Nephron (organoid): ENCODE measurements around the gene NKAIN2.

Source experiments
- H3K27ac Mint-ChIP-seq, 3 experiments: 2 replicates each; pipeline ENCODE4 v1.8.0; 2020; ENCODE audit warnings: mixed read lengths in 3 of 3, mild to moderate bottlenecking in 2 of 3, moderate library complexity in 1 of 3
- H3K27me3 Mint-ChIP-seq: 2 replicates; pipeline ENCODE4 v1.8.0; 2021; ENCODE audit warnings: low read depth, mild to moderate bottlenecking, moderate library complexity, mixed read lengths
- H3K36me3 Mint-ChIP-seq: 2 replicates; pipeline ENCODE4 v1.8.0; 2020; ENCODE audit warnings: low read depth, mixed read lengths
- H3K4me1 Mint-ChIP-seq: 2 replicates; pipeline ENCODE4 v1.8.0; 2020; ENCODE audit warnings: mixed read lengths
- H3K4me3 Mint-ChIP-seq, 3 experiments: 2 replicates each; pipeline ENCODE4 v1.8.0; 2020; ENCODE audit warnings: mild to moderate bottlenecking in 3 of 3, mixed read lengths in 3 of 3, moderate library complexity in 2 of 3
- H3K9me3 Mint-ChIP-seq: 2 replicates; pipeline ENCODE4 v1.8.0; 2020; ENCODE audit warnings: mixed read lengths
- TF ChIP-seq, protein P1 (sequence below), 3 experiments: fragments of 200-600 bp; sonication (generic); IDR thresholded peaks; one replicate each; pipeline ENCODE4 v1.5.0; 2021; ENCODE audit warnings: antibody characterized with exemption in 3 of 3; ENCODE audit not compliant: unreplicated experiment in 3 of 3

The NKAIN2 gene

DNA sequence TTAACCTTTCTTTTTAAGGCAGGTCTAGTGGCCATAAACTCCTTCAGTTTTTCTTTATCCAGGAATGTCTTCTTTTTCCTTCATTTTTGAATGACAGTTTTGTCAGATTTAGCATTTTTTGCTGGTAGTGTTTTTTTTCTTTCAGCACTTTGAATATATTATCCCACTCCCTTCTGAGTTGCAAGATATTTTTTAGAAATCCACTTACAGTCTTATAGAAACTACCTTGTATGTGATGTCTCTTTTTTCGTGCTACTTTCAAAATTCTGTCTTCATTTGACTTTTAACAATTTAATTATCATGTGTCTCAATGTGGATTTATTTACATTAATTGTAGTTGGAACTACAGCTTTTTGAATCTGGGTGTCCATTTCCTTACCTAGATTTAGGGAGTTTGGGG lies 874.2 kb downstream of the NKAIN2 start:
- Mint-ChIP-seq H3K27ac (no peak overlapping the region), H3K9me3 (peaks cover 40% of the 10 kb centered on the region), H3K4me3 (no peak overlapping the region), H3K36me3 (peaks cover 12% of the 10 kb centered on the region), H3K4me1 (no peaks in the 10 kb centered on the region), H3K27me3 (peaks cover 3% of the 10 kb centered on the region)
- TF ChIP-seq, protein P1, sequence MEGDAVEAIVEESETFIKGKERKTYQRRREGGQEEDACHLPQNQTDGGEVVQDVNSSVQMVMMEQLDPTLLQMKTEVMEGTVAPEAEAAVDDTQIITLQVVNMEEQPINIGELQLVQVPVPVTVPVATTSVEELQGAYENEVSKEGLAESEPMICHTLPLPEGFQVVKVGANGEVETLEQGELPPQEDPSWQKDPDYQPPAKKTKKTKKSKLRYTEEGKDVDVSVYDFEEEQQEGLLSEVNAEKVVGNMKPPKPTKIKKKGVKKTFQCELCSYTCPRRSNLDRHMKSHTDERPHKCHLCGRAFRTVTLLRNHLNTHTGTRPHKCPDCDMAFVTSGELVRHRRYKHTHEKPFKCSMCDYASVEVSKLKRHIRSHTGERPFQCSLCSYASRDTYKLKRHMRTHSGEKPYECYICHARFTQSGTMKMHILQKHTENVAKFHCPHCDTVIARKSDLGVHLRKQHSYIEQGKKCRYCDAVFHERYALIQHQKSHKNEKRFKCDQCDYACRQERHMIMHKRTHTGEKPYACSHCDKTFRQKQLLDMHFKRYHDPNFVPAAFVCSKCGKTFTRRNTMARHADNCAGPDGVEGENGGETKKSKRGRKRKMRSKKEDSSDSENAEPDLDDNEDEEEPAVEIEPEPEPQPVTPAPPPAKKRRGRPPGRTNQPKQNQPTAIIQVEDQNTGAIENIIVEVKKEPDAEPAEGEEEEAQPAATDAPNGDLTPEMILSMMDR (IDR thresholded peaks at IDR 0.05; ENCODE audit: unreplicated experiment in 3 of 3) = no peak

DNA sequence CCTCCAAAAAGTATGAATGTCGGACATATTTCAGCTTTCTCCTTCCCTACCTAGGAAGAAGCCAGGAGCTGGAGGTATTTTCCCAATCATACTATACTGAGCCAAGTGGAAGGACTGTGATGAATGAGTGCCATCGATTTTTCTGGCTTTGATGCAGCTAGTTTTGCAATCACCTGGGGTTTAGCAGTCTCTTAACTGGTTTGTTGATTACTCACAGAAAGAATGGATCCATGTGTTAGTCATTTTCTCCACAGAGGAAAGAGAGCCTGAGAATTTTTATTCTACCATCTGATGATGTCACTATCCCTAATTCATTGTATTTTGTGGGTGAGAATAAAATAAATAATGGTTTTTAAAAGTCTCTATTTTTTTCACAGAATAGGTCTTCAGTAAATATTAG lies 875.7 kb downstream of the NKAIN2 start:
- Mint-ChIP-seq H3K9me3 (peaks cover 34% of the 10 kb centered on the region), H3K27ac (no peak overlapping the region), H3K36me3 (peaks cover 12% of the 10 kb centered on the region), H3K27me3 (peaks cover 3% of the 10 kb centered on the region), H3K4me1 (no peaks in the 10 kb centered on the region), H3K4me3 (no peak overlapping the region)
- TF ChIP-seq, protein P1 (IDR thresholded peaks at IDR 0.05; ENCODE audit: unreplicated experiment in 3 of 3) = no peak

DNA sequence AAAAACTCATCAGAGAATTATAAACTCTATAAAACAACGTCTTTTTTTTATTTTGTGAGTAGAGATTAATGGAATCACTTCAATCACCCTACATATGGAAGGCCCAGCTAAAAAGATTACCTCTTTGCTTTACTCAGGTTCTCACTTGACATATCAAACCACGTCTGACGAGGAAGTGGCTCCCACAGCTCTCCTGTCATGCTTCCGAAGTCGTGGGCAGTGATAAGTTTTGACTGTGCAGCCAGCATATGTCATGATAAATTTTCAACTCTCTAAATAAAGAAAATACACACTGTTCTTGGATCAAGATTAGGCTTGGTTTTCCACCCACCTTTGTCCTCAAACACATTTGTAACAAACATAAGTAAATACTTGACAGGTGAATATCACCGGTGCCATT lies 879.1 kb downstream of the NKAIN2 start:
- TF ChIP-seq, protein P1 (IDR thresholded peaks at IDR 0.05; ENCODE audit: unreplicated experiment in 3 of 3) = no peak
- Mint-ChIP-seq H3K9me3 (peaks cover 16% of the 10 kb centered on the region), H3K27ac (no peak overlapping the region), H3K4me1 (no peaks in the 10 kb centered on the region), H3K36me3 (peaks cover 11% of the 10 kb centered on the region), H3K27me3 (peaks cover 3% of the 10 kb centered on the region), H3K4me3 (no peak overlapping the region)

DNA sequence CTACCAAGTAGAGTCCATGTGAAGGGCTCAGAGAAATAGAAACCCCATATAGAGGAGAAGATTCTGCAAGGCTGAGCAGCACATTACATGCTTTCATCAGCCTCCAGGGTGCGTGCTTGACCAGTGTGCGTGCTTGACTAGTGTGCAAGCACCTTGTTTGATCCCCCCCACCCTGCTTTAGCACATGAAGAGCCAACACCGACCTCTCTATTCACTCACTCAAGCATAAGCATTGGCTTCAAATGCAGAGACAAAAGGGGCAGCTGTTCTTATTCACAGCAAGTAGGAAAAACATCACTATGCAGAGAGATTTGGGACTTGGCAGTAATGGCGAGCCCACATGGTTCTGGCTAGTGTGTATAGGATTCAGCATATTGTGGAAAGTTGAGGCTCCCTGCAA lies 879.8 kb downstream of the NKAIN2 start:
- Mint-ChIP-seq H3K4me3 (no peak overlapping the region), H3K4me1 (no peaks in the 10 kb centered on the region), H3K36me3 (peaks cover 4% of the 10 kb centered on the region), H3K27me3 (no peaks in the 10 kb centered on the region), H3K9me3 (peaks cover 9% of the 10 kb centered on the region), H3K27ac (no peak overlapping the region)
- TF ChIP-seq, protein P1 (IDR thresholded peaks at IDR 0.05; ENCODE audit: unreplicated experiment in 3 of 3) = no peak

DNA sequence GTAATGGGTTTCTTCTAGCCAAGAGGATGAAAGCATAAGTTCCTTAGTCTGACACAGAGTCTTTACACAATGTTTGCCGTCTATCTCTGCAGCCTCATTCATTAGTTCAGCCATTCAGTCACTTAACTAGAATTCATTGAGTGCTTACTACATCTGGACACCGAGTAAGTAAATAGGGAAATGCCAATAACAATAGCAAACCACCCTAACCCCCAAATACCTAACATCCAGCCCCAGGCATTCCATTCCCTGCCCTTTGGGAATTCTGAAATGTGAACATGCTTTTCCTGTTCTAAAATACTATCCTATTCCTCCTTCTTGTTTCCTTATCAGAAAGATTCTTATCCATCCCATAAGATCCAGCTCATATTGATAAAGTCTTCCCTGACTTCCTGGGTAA lies 881.0 kb downstream of the NKAIN2 start:
- Mint-ChIP-seq H3K9me3 (no peaks in the 10 kb centered on the region), H3K36me3 (no peaks in the 10 kb centered on the region), H3K4me3 (no peak overlapping the region), H3K4me1 (no peaks in the 10 kb centered on the region), H3K27me3 (no peaks in the 10 kb centered on the region), H3K27ac (no peak overlapping the region)
- TF ChIP-seq, protein P1 (IDR thresholded peaks at IDR 0.05; ENCODE audit: unreplicated experiment in 3 of 3) = no peak

DNA sequence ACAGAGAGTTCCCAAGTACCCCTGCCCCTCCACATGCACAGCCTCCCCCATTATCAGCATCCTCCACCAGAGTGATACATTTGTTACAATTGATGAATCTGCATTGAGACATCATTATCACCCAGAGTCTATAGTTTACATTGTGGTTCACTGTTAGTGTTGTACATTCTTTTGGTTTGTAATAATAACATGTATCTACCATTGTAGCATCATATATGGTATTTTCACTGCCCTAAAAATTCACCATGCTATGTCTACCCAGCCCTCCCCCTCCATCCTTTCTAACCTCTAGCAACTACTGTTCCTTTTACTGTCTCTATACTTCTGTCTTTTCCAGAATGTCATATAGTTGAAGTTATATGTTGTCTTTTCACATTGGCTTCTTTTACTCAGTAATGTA lies 884.7 kb downstream of the NKAIN2 start:
- Mint-ChIP-seq H3K27ac (no peak overlapping the region), H3K36me3 (no peaks in the 10 kb centered on the region), H3K4me3 (no peak overlapping the region), H3K4me1 (no peaks in the 10 kb centered on the region), H3K27me3 (no peaks in the 10 kb centered on the region), H3K9me3 (no peaks in the 10 kb centered on the region)
- TF ChIP-seq, protein P1 (IDR thresholded peaks at IDR 0.05; ENCODE audit: unreplicated experiment in 3 of 3) = no peak
